ENCODE measurements around the gene NCBP2.

The NCBP2 gene

GRCh38 chr3:196949750-196950149 is 7.4 kb upstream of the NCBP2 start:
- TF ChIP-seq EZH2 (IDR thresholded peaks at IDR 0.05; ENCODE audit: borderline replicate concordance, low read depth, low read length, severe bottlenecking) (no peak), CTCF (IDR thresholded peaks at IDR 0.05; ENCODE audit: borderline replicate concordance, extremely low read depth, low read length, poor library complexity, severe bottlenecking) (no peak)
- no peak overlapping the region for H3K27ac ChIP-seq (ENCODE audit: low read length)
- no peaks in the 10 kb centered on the region for H3K4me1 ChIP-seq (ENCODE audit: insufficient read depth, low read length)
- H3K36me3 ChIP-seq (ENCODE audit: insufficient read depth, low read length): no peaks in the 10 kb centered on the region
- H2AFZ ChIP-seq (ENCODE audit: low read depth, low read length): no peak overlapping the region
- no peaks in the 10 kb centered on the region for H4K20me1 ChIP-seq (ENCODE audit: insufficient read depth, low read length)
- no peak overlapping the region for H3K4me3 ChIP-seq (ENCODE audit: low read depth in 1 of 2, low read length in 2 of 2)
- H3K4me2 ChIP-seq (ENCODE audit: insufficient read depth, low read length): no peak overlapping the region
- no peaks in the 10 kb centered on the region for H3K9me3 ChIP-seq (ENCODE audit: insufficient read depth, low read length, severe bottlenecking)
- no peaks in the 10 kb centered on the region for H3K79me2 ChIP-seq (ENCODE audit: insufficient read depth, low read length)
- no peak overlapping the region for H3K9ac ChIP-seq (ENCODE audit: low read depth, low read length)
- DNase-seq: no peak
- ATAC-seq (ENCODE audit: insufficient read depth, low read depth): no peak
- no peaks in the 10 kb centered on the region for H3K27me3 ChIP-seq (ENCODE audit: insufficient read depth, low read length, poor library complexity)

GRCh38 chr3:196949285-196949619 is 6.9 kb upstream of the NCBP2 start:
- Histone ChIP-seq H3K9me3 (ENCODE audit: insufficient read depth, low read length, severe bottlenecking) (no peaks in the 10 kb centered on the region), H2AFZ (ENCODE audit: low read depth, low read length) (no peak overlapping the region), H3K4me1 (ENCODE audit: insufficient read depth, low read length) (peaks cover 3% of the 10 kb centered on the region; the same call in 1 of the 2 replicates), H3K9ac (ENCODE audit: low read depth, low read length) (no peak overlapping the region), H3K36me3 (ENCODE audit: insufficient read depth, low read length) (peaks cover 2% of the 10 kb centered on the region; the same call in 1 of the 2 replicates), H3K4me2 (ENCODE audit: insufficient read depth, low read length) (no peak overlapping the region), H3K27ac (ENCODE audit: low read length) (no peak overlapping the region), H4K20me1 (ENCODE audit: insufficient read depth, low read length) (no peaks in the 10 kb centered on the region; the same call in 1 of the 2 replicates), H3K79me2 (ENCODE audit: insufficient read depth, low read length) (peaks cover 3% of the 10 kb centered on the region; the same call in 1 of the 2 replicates), H3K4me3 (ENCODE audit: low read depth in 1 of 2, low read length in 2 of 2) (no peak overlapping the region), H3K27me3 (ENCODE audit: insufficient read depth, low read length, poor library complexity) (no peaks in the 10 kb centered on the region)
- no peak for TF ChIP-seq CTCF (IDR thresholded peaks at IDR 0.05; ENCODE audit: borderline replicate concordance, extremely low read depth, low read length, poor library complexity, severe bottlenecking)
- TF ChIP-seq EZH2 (IDR thresholded peaks at IDR 0.05; ENCODE audit: borderline replicate concordance, low read depth, low read length, severe bottlenecking): no peak
- ATAC-seq (ENCODE audit: insufficient read depth, low read depth) (no peak), DNase-seq (no peak)

GRCh38 chr3:196948442-196949284 is 6.3 kb upstream of the NCBP2 start:
- Histone ChIP-seq H4K20me1 (ENCODE audit: insufficient read depth, low read length) (peaks cover 2% of the 10 kb centered on the region; the same call in 1 of the 2 replicates), H2AFZ (ENCODE audit: low read depth, low read length) (no peak overlapping the region), H3K79me2 (ENCODE audit: insufficient read depth, low read length) (peaks cover 7% of the 10 kb centered on the region), H3K27ac (ENCODE audit: low read length) (no peak overlapping the region), H3K27me3 (ENCODE audit: insufficient read depth, low read length, poor library complexity) (no peaks in the 10 kb centered on the region), H3K9me3 (ENCODE audit: insufficient read depth, low read length, severe bottlenecking) (no peaks in the 10 kb centered on the region), H3K4me3 (ENCODE audit: low read depth in 1 of 2, low read length in 2 of 2) (no peak overlapping the region), H3K9ac (ENCODE audit: low read depth, low read length) (no peak overlapping the region), H3K36me3 (ENCODE audit: insufficient read depth, low read length) (peaks cover 5% of the 10 kb centered on the region), H3K4me1 (ENCODE audit: insufficient read depth, low read length) (peaks cover 8% of the 10 kb centered on the region), H3K4me2 (ENCODE audit: insufficient read depth, low read length) (no peak overlapping the region)
- ATAC-seq (ENCODE audit: insufficient read depth, low read depth) (peak; percentile 44; the same call in 2 of the 3 replicates), DNase-seq (no peak)
- TF ChIP-seq EZH2 (IDR thresholded peaks at IDR 0.05; ENCODE audit: borderline replicate concordance, low read depth, low read length, severe bottlenecking) (no peak), CTCF (IDR thresholded peaks at IDR 0.05; ENCODE audit: borderline replicate concordance, extremely low read depth, low read length, poor library complexity, severe bottlenecking) (peak; percentile 35)
